CD14-positive monocyte (primary cell): ENCODE data around the gene DBX1. TPM values are rescaled to one million over a fixed set of nuclear protein-coding genes. Genes with fewer than 3 reads are reported as not detected.

Experiments used
- DNase-seq, 3 donors: peaks; one replicate each; pipeline ENCODE4 v3.0.0-alpha.2; 2011 to 2022
- H2AFZ ChIP-seq: 2 replicates; pipeline ENCODE4 v1.6.0; 2012; ENCODE audit warnings: mild to moderate bottlenecking, low read depth, low read length, inconsistent platforms; ENCODE audit not compliant: insufficient read depth, poor library complexity, severe bottlenecking
- H3K27ac ChIP-seq, 2 donors: 1 replicate in 1 of 2; 2 replicates in 1 of 2; pipeline ENCODE4 v1.5.1; 2012 to 2013; ENCODE audit warnings: low read length in 2 of 2, control low read depth in 1 of 2, inconsistent platforms in 1 of 2, low read depth in 1 of 2, mild to moderate bottlenecking in 1 of 2
- H3K27me3 ChIP-seq, 2 donors: one replicate each; pipeline versions ENCODE4 v1.6.0 to v1.6.1; 2011 to 2013; ENCODE audit warnings: low read length in 2 of 2; ENCODE audit not compliant: control insufficient read depth in 2 of 2, insufficient read depth in 2 of 2
- H3K36me3 ChIP-seq, 2 donors: replicated peaks in 1 of 2; 1 replicate in 1 of 2; 2 replicates in 1 of 2; pipeline versions ENCODE4 v1.5.1 to v1.6.1; 2012 to 2013; ENCODE audit warnings: low read length in 2 of 2, control low read depth in 1 of 2, inconsistent platforms in 1 of 2, mild to moderate bottlenecking in 1 of 2; ENCODE audit not compliant: insufficient read depth in 2 of 2, control insufficient read depth in 1 of 2
- H3K4me1 ChIP-seq, 2 donors: 1 replicate in 1 of 2; 2 replicates in 1 of 2; pipeline versions ENCODE4 v1.5.1 to v1.6.1; 2012 to 2013; ENCODE audit warnings: low read length in 2 of 2, control low read depth in 1 of 2, inconsistent platforms in 1 of 2, mild to moderate bottlenecking in 1 of 2, moderate library complexity in 1 of 2; ENCODE audit not compliant: insufficient read depth in 2 of 2, control insufficient read depth in 1 of 2
- H3K4me2 ChIP-seq: replicated peaks from 2 replicates; pipeline ENCODE3; 2012; ENCODE audit warnings: low read length, moderate library complexity, mild to moderate bottlenecking; ENCODE audit not compliant: poor library complexity, severe bottlenecking; ENCODE audit errors: extremely low read depth
- H3K4me3 ChIP-seq, 3 experiments: fragments of 200-600 bp in 1 of 3; sonication (generic) in 1 of 3; replicated peaks in 1 of 3; 1 replicate in 2 of 3; 2 replicates in 1 of 3; pipeline ENCODE4 v1.5.1; 2011 to 2013; ENCODE audit warnings: low read length in 3 of 3, mild to moderate bottlenecking in 3 of 3, control low read depth in 2 of 3, low read depth in 2 of 3, inconsistent platforms in 1 of 3, moderate library complexity in 1 of 3
- H3K79me2 ChIP-seq: 2 replicates; pipeline ENCODE4 v1.6.0; 2012; ENCODE audit warnings: mild to moderate bottlenecking, control low read depth, inconsistent platforms, low read length, moderate library complexity; ENCODE audit not compliant: insufficient read depth
- H3K9ac ChIP-seq: 2 replicates; pipeline ENCODE4 v1.6.0; 2017; ENCODE audit warnings: low read length, mild to moderate bottlenecking; ENCODE audit not compliant: insufficient read depth, poor library complexity, severe bottlenecking
- H3K9me3 ChIP-seq, 2 donors: replicated peaks in 1 of 2; 1 replicate in 1 of 2; 2 replicates in 1 of 2; pipeline versions ENCODE4 v1.5.1 to v1.6.1; 2012 to 2013; ENCODE audit warnings: low read length in 2 of 2, control low read depth in 1 of 2; ENCODE audit not compliant: control insufficient read depth in 1 of 2, insufficient read depth in 1 of 2
- H4K20me1 ChIP-seq: 2 replicates; pipeline ENCODE4 v1.6.0; 2012; ENCODE audit warnings: mild to moderate bottlenecking, low read length, control low read depth, moderate library complexity; ENCODE audit not compliant: insufficient read depth
- H3K27ac Mint-ChIP-seq, 7 donors: one replicate each; pipeline ENCODE4 v1.8.0; 2020; ENCODE audit warnings: mild to moderate bottlenecking in 7 of 7, mixed read lengths in 7 of 7, moderate library complexity in 6 of 7, inconsistent platforms in 2 of 7
- H3K27me3 Mint-ChIP-seq, 3 donors: one replicate each; pipeline ENCODE4 v1.8.0; 2021 to 2022; ENCODE audit warnings: low read depth in 3 of 3, mild to moderate bottlenecking in 3 of 3, mixed read lengths in 3 of 3, moderate library complexity in 3 of 3, inconsistent platforms in 1 of 3
- H3K36me3 Mint-ChIP-seq, 2 donors: one replicate each; pipeline ENCODE4 v1.8.0; 2020; ENCODE audit warnings: mixed read lengths in 2 of 2, inconsistent platforms in 1 of 2, mild to moderate bottlenecking in 1 of 2
- H3K4me1 Mint-ChIP-seq: one replicate; pipeline ENCODE4 v1.8.0; 2020; ENCODE audit warnings: mild to moderate bottlenecking, mixed read lengths
- H3K4me3 Mint-ChIP-seq, 2 donors: one replicate each; pipeline ENCODE4 v1.8.0; 2020; ENCODE audit warnings: mild to moderate bottlenecking in 2 of 2, mixed read lengths in 2 of 2, moderate library complexity in 1 of 2
- H3K9me3 Mint-ChIP-seq, 7 donors: one replicate each; pipeline ENCODE4 v1.8.0; 2020 to 2022; ENCODE audit warnings: mixed read lengths in 7 of 7, mild to moderate bottlenecking in 6 of 7, moderate library complexity in 6 of 7, inconsistent platforms in 2 of 7
- CTCF ChIP-seq: fragments of 200-600 bp; IDR thresholded peaks from one replicate; pipeline ENCODE4 v1.8.0; 2022; ENCODE audit warnings: antibody characterized with exemption, mild to moderate bottlenecking
- WGBS: methylation state at CpG from one replicate; pipeline ENCODE4 v1.1.5; 2013; ENCODE audit warnings: missing lambda C conversion rate; ENCODE audit not compliant: insufficient coverage; 5-methylcytosine and 5-hydroxymethylcytosine counted together
- intact Hi-C, 2 donors: fragments of 100-400 bp; cut with micrococcal nuclease; formaldehyde crosslinking; loops; one replicate each; pipeline versions ENCODE4 v1.15.0 to v1.15.1; 2023
- polyA plus RNA-seq, 3 donors: library from polyadenylated mRNA; depleted of rRNA in 1 of 3; unstranded in 2 of 3; stranded (reverse) in 1 of 3; fragments of 300-500 nt in 2 of 3; fragments of >200 nt in 1 of 3; fragmentation: Illumina TruSeq in 2 of 3; gene quantifications; 1 replicate in 2 of 3; 2 replicates in 1 of 3; pipeline ENCODE4 v1.2.3, GENCODE V29; 2012 to 2021

Gene DBX1
- polyA plus RNA-seq, 3 donors, result not detected

GRCh38 chr11:20116825-20117224 lies 43.5 kb downstream of the DBX1 start:
- no peak overlapping the region for H2AFZ ChIP-seq
- H3K4me1 ChIP-seq, result peaks cover 0 to 6% of the 10 kb centered on the region in 2 donors
- Mint-ChIP-seq H3K4me3 (no peak overlapping the region), H3K27ac (no peak overlapping the region), H3K9me3 (peaks cover 0 to 3% (median 0%) of the 10 kb centered on the region in 7 donors), H3K4me1 (peaks cover 12% of the 10 kb centered on the region), H3K27me3 (peaks cover 3 to 7% (median 6%) of the 10 kb centered on the region in 3 donors), H3K36me3 (no peaks in the 10 kb centered on the region)
- no peak overlapping the region for H3K4me3 ChIP-seq
- intact Hi-C loops, result no loop called here
- H3K9ac ChIP-seq, result no peak overlapping the region
- no peaks in the 10 kb centered on the region for H3K36me3 ChIP-seq
- no peaks in the 10 kb centered on the region for H3K79me2 ChIP-seq
- no peaks in the 10 kb centered on the region for H3K27me3 ChIP-seq
- no CpG with 5 or more reads among the region's 1 CpG for WGBS
- no peak overlapping the region for H3K27ac ChIP-seq
- no peak overlapping the region for H3K4me2 ChIP-seq
- H4K20me1 ChIP-seq, result no peaks in the 10 kb centered on the region
- DNase-seq, result no peak
- no peaks in the 10 kb centered on the region for H3K9me3 ChIP-seq
- TF ChIP-seq CTCF, result no peak

GRCh38 chr11:20114588-20114987 lies 45.7 kb downstream of the DBX1 start:
- Histone ChIP-seq H3K79me2 (no peaks in the 10 kb centered on the region), H3K4me3 (no peak overlapping the region), H3K27ac (no peak overlapping the region), H3K27me3 (no peaks in the 10 kb centered on the region), H3K9me3 (no peaks in the 10 kb centered on the region), H3K36me3 (no peaks in the 10 kb centered on the region), H3K9ac (no peak overlapping the region), H3K4me1 (peaks cover 0 to 6% of the 10 kb centered on the region in 2 donors), H3K4me2 (no peak overlapping the region), H4K20me1 (no peaks in the 10 kb centered on the region), H2AFZ (no peak overlapping the region)
- no peak overlapping the region for H3K4me3 Mint-ChIP-seq
- peaks cover 12% of the 10 kb centered on the region for H3K4me1 Mint-ChIP-seq
- intact Hi-C loops, result no loop called here
- DNase-seq, result no peak
- H3K36me3 Mint-ChIP-seq, result no peaks in the 10 kb centered on the region
- TF ChIP-seq CTCF, result no peak
- H3K27me3 Mint-ChIP-seq, result peaks cover 3 to 6% (median 5%) of the 10 kb centered on the region in 3 donors
- 100% methylated on average over 7 of the region's 10 CpGs for WGBS
- H3K9me3 Mint-ChIP-seq, result peaks cover 0 to 3% (median 0%) of the 10 kb centered on the region in 7 donors
- no peak overlapping the region for H3K27ac Mint-ChIP-seq
